ENCODE measurements around the gene AGA. TPM values are rescaled to one million over a fixed set of nuclear protein-coding genes. Genes with fewer than 3 reads are reported as not detected.

Gene AGA
- total and polyA plus RNA-seq, 2 of the 8 experiments (the other 6 are each of a cell fraction or from before 2014, with no cell fraction given): 8.5 to 11.6 TPM

- no peak for TF ChIP-seq TCF12 (IDR thresholded peaks at IDR 0.05; ENCODE audit: low read depth, low read length)
Observed at GRCh38 chr4:177413076-177413475, 29.2 kb downstream of the AGA start (continued).
